SK-N-DZ (cell line): ENCODE data around the gene UBE2G2.

Source experiments
- DNase-seq: peaks from one replicate; pipeline ENCODE4 v3.0.0-alpha.2; 2015; ENCODE audit warnings: low spot score

Gene UBE2G2

DNA sequence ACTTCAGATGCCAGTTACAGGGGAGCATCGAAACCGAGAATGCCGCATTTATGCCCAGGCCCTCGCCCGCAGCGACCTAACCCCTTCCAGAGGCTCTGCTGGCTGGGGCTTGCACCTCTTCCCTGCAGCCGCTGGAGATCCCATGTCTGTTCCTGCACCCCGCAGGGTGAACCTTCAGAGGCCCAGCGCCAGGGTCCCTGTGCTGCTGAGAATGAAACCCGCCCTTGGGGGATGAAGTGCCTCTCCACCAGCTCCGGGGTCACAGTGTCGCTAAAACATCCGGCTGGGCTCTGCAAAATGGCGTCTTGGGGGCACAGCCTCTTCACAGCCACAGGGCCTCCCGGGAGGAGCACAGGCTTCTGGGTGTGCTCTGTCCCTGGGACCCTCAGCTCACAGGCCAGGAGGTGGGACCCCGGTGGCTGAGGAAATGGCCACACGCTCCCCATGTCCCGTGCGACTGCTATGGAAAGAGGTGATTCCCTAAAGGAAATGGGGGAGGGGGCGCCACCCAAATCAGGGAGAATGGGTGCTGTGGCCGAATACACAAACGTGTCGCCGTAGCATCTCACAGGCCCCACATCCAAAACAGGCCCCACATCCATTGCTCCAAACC, 50.3 kb downstream of the UBE2G2 start:
- DNase-seq = no peak

- DNase-seq = no peak
These were observed 51.0 kb downstream of the UBE2G2 start for GRCh38 chr21:44750675-44751025.

DNA sequence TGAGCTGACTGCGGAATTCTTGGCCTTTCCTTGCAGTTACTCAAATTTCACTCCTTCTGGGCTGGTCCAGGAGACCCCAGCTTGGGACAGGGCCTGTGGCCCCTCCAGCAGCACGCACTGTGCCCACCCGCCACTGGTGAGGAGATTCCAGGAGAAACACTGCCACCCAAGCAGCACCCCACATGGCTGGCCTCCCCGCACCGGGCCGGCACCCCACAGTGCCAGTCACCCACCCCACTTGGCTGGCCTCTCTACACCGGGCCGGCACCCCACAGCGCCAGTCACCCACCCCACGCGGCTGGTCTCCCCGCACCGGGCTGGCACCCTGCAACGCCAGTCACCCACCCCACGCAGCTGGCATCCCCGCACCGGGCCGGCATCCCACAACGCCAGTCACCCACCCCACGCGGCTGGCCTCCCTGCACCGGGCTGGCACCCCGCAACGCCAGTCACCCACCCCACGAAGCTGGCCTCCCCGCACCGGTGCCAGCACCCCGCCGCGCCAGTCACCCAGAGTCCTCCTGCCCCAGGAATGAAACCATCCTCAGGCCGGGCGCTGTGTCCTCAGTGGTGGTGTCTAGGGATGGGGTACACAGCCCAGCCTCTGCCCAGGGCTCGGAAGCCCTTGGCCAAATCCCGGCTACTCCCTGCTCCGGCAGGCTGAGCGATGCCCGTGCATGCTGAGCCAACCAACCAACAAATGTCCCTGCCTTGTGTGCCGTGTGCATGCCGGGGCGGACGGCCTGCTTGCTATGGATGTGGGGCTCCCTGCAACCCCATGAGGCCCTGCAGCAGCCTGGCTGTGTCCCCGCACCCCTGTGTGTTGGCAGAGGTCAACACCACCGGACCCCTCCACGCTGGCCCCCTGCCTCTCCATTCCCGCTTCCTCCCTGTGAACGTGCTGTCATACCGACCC, 51.6 kb downstream of the UBE2G2 start:
- no peak for DNase-seq

DNA sequence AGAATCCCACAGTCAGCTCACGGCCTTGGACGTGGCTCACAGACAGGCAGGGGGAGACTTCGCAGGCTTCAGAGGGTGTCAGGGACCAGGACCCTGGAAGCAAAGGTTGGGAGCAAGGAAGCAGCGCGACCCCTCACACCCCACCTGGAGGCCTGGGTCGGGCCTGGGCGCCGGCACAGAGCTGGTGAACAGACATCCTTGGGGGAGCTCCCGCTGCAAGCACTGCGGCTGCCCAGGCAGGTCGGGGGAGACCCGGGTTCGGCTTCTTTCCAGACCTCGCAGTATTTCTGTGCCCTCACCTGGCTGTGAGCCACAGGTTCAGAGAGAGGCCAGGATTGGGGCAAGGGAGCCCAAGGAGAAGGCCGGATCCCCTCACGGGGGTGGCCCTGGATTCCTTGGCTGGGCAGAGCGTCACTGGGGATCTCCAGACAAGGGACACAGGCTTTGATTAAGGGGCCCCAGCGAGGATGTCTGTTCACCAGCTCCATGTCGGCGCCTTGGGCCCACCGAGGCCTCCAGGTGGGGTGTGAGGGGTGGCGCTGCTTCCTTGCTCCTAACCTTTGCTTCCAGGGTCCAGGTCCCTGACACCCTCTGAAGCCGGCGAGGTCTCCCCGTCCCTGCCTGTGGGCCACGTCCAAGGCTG, 52.4 kb downstream of the UBE2G2 start:
- no peak for DNase-seq

GRCh38 chr21:44748621-44749020, 53.0 kb downstream of the UBE2G2 start:
- no peak for DNase-seq

DNA sequence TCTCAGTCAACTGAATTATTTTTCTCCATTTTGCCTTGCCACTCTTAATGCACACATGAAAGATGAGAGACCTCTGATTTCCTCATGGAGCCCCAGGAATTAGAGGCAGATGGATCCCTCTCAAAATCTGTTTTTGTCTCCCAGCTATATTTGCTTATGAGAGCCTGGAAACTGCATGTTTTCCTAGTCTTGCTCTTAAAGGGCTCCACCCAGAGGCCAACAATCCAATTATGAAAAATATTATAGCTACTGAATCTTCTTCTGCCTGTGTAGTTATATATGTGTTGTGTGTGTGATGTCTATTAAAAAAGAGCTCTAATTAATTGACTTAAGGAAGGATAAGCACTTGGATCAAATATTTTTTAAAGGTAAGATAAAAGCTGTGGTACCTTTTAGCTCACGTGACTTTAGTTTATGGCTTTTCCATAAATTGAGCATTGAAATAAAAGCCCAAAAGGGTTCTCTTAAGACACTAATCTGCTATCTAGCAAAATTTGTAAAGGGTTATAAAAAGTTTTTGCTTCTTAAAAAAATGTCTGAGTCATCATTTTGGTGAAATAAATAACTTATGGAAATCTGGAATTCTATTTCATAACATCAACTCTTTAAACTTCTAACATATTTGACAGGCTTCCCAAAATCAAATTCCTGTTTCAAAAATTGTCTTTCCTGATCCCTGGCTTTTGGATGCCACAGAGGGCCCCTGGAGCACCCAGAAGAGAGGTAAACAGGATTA, 59.0 kb downstream of the UBE2G2 start:
- DNase-seq = no peak

DNA sequence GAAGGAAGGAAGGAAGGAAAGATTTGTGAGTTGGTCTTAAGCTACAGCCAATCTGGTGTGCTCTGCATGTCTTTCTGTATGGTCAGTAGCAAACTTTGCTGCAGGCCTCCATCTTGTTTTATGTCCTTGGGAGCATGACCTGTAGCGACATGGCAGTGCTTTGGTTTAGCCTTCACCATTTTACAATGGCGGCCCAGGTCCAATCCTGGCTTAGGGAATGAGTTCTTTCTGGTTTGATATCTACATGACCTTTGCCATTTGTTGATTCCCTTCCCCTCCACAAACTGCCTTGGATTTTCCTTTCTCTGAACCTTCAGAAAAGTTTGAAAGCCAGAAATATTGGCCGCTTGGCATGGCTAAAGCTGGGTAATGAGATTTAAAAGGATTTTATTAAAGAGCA, 59.7 kb downstream of the UBE2G2 start:
- no peak for DNase-seq

- DNase-seq = no peak
These were observed 60.9 kb downstream of the UBE2G2 start for GRCh38 chr21:44740742-44741141.

DNA sequence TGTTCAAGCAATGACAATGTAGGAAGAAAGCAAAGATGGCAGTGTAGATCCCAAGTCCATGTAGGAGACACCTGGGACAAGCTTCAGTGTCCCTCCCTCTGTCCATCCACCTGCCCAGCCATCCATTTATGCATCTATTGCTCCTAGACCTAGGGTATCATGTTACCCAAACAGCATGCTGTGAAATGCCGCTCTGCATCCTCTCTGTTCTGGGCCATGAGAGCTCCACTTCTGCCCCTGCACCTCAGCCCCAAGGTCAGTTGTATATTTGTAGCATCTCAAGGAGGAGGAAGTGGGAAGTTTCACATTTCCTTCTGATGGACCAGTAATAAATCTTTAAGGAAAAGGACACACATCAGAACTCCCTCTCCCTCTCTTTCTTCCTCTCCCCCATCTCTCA, 62.3 kb downstream of the UBE2G2 start:
- DNase-seq = no peak

DNA sequence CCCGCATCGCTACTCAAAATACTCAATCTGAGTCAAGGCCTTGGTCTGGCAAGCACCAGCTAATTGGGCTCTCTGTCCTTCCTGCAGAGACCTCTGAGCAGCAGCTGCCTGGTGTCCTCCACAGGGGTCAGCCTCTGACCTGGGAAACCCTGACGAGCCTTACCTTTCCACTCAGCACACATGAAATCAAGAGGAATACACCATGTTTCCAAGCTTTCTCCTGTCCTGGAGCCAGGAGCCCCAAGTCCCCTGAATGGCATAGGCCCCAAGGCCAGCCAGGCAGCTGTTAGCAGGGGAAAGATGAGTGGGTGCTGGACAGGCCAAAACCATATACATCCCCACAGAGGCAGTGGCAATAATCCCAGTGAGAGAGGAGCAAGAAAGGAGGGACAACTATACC, 63.0 kb downstream of the UBE2G2 start:
- no peak for DNase-seq

- DNase-seq = peak; percentile 28
These were observed 63.8 kb downstream of the UBE2G2 start for GRCh38 chr21:44737706-44738354.

GRCh38 chr21:44736291-44737004, 65.2 kb downstream of the UBE2G2 start:
- no peak for DNase-seq

DNA sequence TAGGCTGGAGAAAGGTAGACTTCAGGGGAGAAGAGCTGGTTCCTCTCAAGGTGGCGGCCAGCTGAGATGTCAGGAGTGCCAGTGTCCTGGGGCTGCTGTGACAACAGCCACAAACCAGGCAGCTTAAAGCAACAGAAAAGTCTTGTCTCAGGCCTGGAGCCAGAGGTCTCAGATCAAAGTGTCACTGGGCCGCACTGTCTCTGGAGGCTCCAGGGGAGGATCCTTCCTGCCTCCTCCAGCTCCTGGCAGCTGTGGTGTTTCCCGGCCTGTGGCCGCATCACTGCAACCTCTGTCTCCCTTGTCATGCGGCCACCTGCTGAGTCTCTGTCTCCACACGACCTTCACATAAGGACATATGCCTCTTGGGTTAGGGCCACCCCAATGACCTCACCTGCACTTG, 65.8 kb downstream of the UBE2G2 start:
- no peak for DNase-seq

GRCh38 chr21:44734841-44735240, 66.8 kb downstream of the UBE2G2 start:
- DNase-seq = no peak

- DNase-seq = no peak
These were observed 67.4 kb downstream of the UBE2G2 start for GRCh38 chr21:44734026-44734745.

- DNase-seq = no peak
These were observed 68.7 kb downstream of the UBE2G2 start for GRCh38 chr21:44732956-44733355.

DNA sequence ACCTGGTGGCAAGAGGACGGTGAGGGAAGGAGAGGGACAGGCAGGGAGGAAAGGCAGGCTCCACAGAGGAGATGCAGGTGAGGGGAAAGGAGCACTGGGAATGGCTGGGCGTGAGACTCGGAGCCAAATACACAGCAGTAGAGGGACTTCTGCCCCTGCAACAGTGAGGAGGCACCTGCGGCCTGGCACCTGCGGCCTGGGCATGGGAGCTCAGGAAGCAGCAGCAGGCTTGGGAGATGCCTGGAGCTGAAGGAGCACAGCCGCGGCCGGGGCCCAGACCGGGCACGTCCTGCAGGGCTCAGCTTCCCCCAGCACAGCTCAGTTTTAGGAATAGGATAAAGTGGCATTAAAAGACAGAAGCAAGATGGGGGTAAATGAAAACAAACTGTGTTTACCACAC, 69.4 kb downstream of the UBE2G2 start:
- DNase-seq = no peak

- DNase-seq = no peak
These were observed 70.6 kb downstream of the UBE2G2 start for GRCh38 chr21:44730951-44731579.

DNA sequence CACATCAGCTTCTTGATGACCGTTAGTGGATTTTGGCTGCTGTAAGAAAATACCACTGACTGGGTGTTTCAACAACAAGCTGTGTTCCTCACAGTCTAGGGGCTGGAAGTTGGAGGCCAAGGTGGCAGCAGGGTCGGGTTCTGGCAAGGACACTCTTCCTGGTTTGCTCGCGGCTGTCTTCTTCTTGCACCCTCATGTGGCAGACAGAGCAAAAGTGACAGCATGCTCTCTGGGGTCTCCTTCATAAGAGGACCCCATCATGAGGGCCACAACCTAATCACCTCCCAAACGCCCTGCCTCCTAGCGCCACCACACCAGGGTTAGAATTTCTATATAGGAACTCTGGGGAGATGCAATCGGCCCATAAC, 71.6 kb downstream of the UBE2G2 start:
- DNase-seq = no peak
